Measurements from ENCODE around the gene VAMP2.
A peak's percentile ranks its signal among the peaks of the same experiment; 100 is the strongest.

- TF ChIP-seq CTCF (IDR thresholded peaks at IDR 0.05): no peak
- TF ChIP-seq, protein P1, sequence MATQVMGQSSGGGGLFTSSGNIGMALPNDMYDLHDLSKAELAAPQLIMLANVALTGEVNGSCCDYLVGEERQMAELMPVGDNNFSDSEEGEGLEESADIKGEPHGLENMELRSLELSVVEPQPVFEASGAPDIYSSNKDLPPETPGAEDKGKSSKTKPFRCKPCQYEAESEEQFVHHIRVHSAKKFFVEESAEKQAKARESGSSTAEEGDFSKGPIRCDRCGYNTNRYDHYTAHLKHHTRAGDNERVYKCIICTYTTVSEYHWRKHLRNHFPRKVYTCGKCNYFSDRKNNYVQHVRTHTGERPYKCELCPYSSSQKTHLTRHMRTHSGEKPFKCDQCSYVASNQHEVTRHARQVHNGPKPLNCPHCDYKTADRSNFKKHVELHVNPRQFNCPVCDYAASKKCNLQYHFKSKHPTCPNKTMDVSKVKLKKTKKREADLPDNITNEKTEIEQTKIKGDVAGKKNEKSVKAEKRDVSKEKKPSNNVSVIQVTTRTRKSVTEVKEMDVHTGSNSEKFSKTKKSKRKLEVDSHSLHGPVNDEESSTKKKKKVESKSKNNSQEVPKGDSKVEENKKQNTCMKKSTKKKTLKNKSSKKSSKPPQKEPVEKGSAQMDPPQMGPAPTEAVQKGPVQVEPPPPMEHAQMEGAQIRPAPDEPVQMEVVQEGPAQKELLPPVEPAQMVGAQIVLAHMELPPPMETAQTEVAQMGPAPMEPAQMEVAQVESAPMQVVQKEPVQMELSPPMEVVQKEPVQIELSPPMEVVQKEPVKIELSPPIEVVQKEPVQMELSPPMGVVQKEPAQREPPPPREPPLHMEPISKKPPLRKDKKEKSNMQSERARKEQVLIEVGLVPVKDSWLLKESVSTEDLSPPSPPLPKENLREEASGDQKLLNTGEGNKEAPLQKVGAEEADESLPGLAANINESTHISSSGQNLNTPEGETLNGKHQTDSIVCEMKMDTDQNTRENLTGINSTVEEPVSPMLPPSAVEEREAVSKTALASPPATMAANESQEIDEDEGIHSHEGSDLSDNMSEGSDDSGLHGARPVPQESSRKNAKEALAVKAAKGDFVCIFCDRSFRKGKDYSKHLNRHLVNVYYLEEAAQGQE (IDR thresholded peaks at IDR 0.05): peak; percentile 86
- TF ChIP-seq POLR2A (IDR thresholded peaks at IDR 0.05; ENCODE audit: low read length): peak; percentile 55; the same call in 1 of the 2 replicates
- TF ChIP-seq, protein P2, sequence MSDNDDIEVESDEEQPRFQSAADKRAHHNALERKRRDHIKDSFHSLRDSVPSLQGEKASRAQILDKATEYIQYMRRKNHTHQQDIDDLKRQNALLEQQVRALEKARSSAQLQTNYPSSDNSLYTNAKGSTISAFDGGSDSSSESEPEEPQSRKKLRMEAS (IDR thresholded peaks at IDR 0.05): peak; percentile 77
- no peak for TF ChIP-seq MAFK (IDR thresholded peaks at IDR 0.05; ENCODE audit: partially characterized antibody)
- TF ChIP-seq ZFP36 (IDR thresholded peaks at IDR 0.05; ENCODE audit: borderline replicate concordance, partially characterized antibody): no peak
- no peak for TF ChIP-seq MYC (IDR thresholded peaks at IDR 0.05; ENCODE audit: borderline replicate concordance, low read length)
Measured at GRCh38 chr17:8176197-8176940, 13.6 kb upstream of the VAMP2 start, which contains the start of gene TMEM107.
